Activated CD4-positive, alpha-beta memory T cell treated with anti-CD3 and anti-CD28 coated beads for 36 hours (primary cell): ENCODE measurements around the gene DBNL. TPM values are rescaled to one million over a fixed set of nuclear protein-coding genes. Genes with fewer than 3 reads are reported as not detected.

Experiments
- CTCF ChIA-PET: fragments of 350-600 bp; sonication (Branson Sonifier 250); formaldehyde crosslinking; loops from one replicate; lab custom pipeline; 2021; ENCODE audit warnings: antibody characterized with exemption, inconsistent platforms; lab: Charles Lee
- POLR2A ChIA-PET: fragments of 350-600 bp; sonication (Branson Sonifier 250); formaldehyde crosslinking; loops from one replicate; lab custom pipeline; 2021; ENCODE audit warnings: antibody characterized with exemption; lab: Charles Lee
- DNase-seq: peaks from one replicate; pipeline ENCODE4 v3.0.0-alpha.2; 2020
- H3K27ac Mint-ChIP-seq: one replicate; pipeline ENCODE4 v1.8.0; 2021; ENCODE audit warnings: mixed read lengths
- H3K27me3 Mint-ChIP-seq: one replicate; pipeline ENCODE4 v1.8.0; 2021; ENCODE audit warnings: mixed read lengths
- H3K36me3 Mint-ChIP-seq: one replicate; pipeline ENCODE4 v1.8.0; 2021; ENCODE audit warnings: mixed read lengths
- H3K4me1 Mint-ChIP-seq: one replicate; pipeline ENCODE4 v1.8.0; 2021; ENCODE audit warnings: low read depth, mixed read lengths
- H3K4me3 Mint-ChIP-seq: one replicate; pipeline ENCODE4 v1.8.0; 2021; ENCODE audit warnings: mild to moderate bottlenecking, mixed read lengths
- H3K9me3 Mint-ChIP-seq: one replicate; pipeline ENCODE4 v1.8.0; 2021; ENCODE audit warnings: mixed read lengths
- intact Hi-C: fragments of 100-400 bp; cut with micrococcal nuclease; formaldehyde crosslinking; loops from one replicate; pipeline ENCODE4 v1.15.1; 2023
- total RNA-seq, 2 experiments: library from RNA; stranded (reverse); gene quantifications; one replicate each; pipeline ENCODE4 v1.2.3, GENCODE V29; 2021

DBNL gene
- total RNA-seq, 2 experiments from 2014 or later = 128 to 129 TPM

GRCh38 chr7:44100458-44101302 is 56.2 kb downstream of the DBNL start:
- H3K9me3 Mint-ChIP-seq = no peaks in the 10 kb centered on the region
- H3K27me3 Mint-ChIP-seq = peaks cover 11% of the 10 kb centered on the region
- H3K4me3 Mint-ChIP-seq = no peak overlapping the region
- no peak for DNase-seq
- no peak overlapping the region for H3K27ac Mint-ChIP-seq
- intact Hi-C loops = no loop called here
- POLR2A ChIA-PET = no interaction called here
- peaks cover 20% of the 10 kb centered on the region for H3K4me1 Mint-ChIP-seq
- CTCF ChIA-PET = no interaction called here
- no peaks in the 10 kb centered on the region for H3K36me3 Mint-ChIP-seq

GRCh38 chr7:44101303-44101965 is 56.9 kb downstream of the DBNL start:
- no peaks in the 10 kb centered on the region for H3K9me3 Mint-ChIP-seq
- no peak overlapping the region for H3K27ac Mint-ChIP-seq
- H3K36me3 Mint-ChIP-seq = no peaks in the 10 kb centered on the region
- intact Hi-C loops = no loop called here
- POLR2A ChIA-PET = interaction anchor here (0.6 kb wide), 1 partner anchor 20 kb away, joined by 3 read pairs; no protein-coding TSS in a partner anchor
- H3K4me3 Mint-ChIP-seq = no peak overlapping the region
- H3K4me1 Mint-ChIP-seq = peaks cover 20% of the 10 kb centered on the region
- CTCF ChIA-PET = no interaction called here
- peaks cover 14% of the 10 kb centered on the region for H3K27me3 Mint-ChIP-seq
- DNase-seq = no peak

DNA sequence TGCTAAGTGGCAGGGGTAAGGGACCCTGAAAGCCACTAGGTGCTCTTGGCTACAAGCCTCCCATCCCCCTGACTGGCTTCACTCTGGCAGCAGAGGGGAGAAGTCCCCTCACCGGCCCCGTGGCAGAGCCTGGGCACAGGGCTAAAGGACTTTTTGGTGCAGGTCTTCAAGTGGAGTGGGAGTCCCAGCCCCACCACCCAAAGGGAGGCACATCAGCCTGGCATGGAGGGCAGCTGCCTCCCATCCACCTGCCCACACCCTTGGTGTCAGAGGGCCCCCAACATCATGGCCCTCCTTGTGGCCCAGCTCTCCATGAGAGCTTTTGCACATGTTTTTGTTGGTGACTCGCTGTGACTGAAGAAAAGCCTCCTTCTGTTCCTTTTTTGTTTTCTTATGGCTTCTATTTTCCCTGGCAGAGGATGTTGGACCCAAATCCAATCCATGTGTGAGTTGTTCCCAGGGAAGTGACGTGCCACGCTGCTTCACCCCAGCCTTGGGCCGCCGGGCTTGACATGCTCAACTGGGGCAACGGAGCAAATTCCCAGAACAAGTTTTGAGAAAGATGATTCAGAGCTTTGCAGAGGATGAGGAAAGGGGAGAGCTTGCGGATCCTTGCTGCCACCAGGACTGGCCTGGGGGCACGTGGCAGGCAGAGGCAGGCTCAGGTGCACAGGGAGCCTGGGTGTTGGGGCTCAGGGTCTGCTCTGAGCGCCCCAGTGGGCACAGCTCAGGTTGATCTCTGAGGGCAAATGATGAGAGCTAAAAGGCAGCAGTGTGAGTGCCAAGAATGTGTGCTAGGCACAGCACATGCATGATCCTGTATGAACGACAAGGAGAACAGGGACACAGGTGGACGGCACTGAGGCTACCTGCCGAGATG is 57.7 kb downstream of the DBNL start:
- Mint-ChIP-seq H3K9me3 (no peaks in the 10 kb centered on the region), H3K36me3 (no peaks in the 10 kb centered on the region), H3K27ac (no peak overlapping the region), H3K27me3 (peaks cover 14% of the 10 kb centered on the region), H3K4me1 (peaks cover 13% of the 10 kb centered on the region), H3K4me3 (no peak overlapping the region)
- intact Hi-C loops = no loop called here
- POLR2A ChIA-PET = interaction anchor here (0.6 kb wide), 1 partner anchor 21 kb away, joined by 3 read pairs; no protein-coding TSS in a partner anchor
- CTCF ChIA-PET = no interaction called here
- no peak for DNase-seq

DNA sequence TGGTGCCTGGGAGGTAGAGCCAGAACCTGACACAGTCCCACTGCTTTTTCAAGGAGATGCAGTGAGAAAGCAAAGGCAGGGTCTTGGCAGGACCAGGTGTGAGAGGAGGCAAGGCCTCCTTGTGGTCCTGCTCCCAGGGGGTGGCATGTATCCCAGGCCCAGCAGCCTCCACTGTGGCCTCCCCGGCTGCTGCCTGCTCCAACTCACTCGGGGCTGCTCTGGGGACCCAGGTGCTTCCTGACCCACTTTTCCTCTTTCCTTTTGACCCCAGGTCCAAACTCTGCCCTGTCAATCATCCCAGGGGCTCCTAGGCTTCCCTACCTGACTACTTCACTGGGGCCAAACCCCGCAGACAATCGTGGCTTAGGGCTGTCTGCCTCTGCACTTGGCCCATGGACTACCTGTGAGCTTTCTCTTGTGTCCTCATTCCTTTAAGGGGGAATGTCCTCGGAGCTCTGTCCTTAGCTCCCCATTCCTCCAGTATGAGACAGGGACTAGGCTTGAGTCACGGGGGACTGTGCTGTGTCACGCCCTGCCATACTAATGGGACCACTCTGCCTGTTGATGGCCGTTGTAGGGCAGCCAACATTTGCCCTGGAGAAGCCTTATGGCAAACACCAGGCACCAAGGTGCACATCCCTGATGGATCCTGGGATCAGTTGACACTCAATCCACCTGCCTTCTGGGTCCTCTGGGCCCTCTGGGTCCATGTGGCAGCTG is 58.5 kb downstream of the DBNL start:
- ChIA-PET POLR2A (no interaction called here), CTCF (no interaction called here)
- intact Hi-C loops = no loop called here
- H3K27ac Mint-ChIP-seq = no peak overlapping the region
- H3K4me1 Mint-ChIP-seq = peaks cover 8% of the 10 kb centered on the region
- peaks cover 14% of the 10 kb centered on the region for H3K27me3 Mint-ChIP-seq
- H3K4me3 Mint-ChIP-seq = peak overlapping the region; percentile 18
- no peaks in the 10 kb centered on the region for H3K36me3 Mint-ChIP-seq
- H3K9me3 Mint-ChIP-seq = no peaks in the 10 kb centered on the region
- no peak for DNase-seq

DNA sequence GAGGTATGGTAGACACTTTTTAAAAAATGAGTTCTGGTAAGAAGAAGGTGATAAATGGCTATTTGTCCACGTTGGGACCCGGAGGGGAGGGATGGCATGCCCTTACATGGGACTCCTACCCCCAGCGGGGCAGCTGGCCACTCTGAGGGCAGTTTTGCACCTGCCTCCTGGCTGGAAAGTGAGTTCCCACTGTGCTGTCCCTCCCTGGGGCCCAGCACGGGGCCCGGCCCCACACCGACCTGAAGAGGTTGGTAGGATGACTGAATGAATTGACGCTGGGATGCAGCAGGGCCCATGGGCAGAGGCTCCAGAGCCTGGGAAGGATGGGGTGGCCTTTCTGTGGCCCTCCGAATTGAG is 59.0 kb downstream of the DBNL start:
- POLR2A ChIA-PET = no interaction called here
- Mint-ChIP-seq H3K9me3 (no peaks in the 10 kb centered on the region), H3K4me3 (peak overlapping the region; percentile 18), H3K4me1 (peaks cover 8% of the 10 kb centered on the region), H3K27ac (no peak overlapping the region), H3K27me3 (peaks cover 14% of the 10 kb centered on the region), H3K36me3 (no peaks in the 10 kb centered on the region)
- intact Hi-C loops = no loop called here
- CTCF ChIA-PET = no interaction called here
- DNase-seq = no peak

DNA sequence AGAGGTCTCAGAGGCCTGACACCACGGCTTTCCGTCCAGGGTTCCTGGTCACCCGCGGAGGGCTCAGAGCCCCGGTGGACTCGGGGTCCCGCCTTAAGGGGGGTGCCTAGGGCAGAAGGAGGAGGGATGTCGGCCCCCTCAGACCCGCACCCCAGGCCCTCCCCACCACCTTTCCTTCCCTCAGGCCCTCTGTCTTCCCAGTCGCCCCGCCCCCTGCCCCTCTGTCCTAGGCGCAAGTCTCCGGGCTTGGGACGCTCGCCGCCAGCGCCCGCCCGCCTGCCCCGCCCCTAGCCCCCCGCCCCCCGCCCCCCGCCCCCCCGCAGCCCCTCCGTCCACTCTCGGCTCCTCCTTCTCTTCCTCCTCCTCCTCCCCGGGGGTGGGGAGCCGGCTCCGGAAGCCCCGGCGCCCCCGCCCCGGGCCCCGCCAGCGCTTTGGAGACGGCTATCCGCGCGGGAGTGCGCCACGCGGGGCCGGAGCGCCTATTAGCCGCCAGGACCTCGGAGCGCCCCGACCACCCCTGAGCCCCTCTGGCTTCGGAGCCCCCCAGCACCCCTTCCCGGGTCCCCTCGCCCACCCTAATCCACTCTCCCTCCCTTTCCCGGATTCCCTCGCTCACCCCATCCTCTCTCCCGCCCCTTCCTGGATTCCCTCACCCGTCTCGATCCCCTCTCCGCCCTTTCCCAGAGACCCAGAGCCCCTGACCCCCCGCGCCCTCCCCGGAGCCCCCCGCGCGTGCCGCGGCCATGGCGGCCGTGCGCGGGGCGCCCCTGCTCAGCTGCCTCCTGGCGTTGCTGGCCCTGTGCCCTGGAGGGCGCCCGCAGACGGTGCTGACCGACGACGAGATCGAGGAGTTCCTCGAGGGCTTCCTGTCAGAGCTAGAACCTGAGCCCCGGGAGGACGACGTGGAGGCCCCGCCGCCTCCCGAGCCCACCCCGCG is 59.7 kb downstream of the DBNL start, which contains the start of gene AEBP1:
AEBP1 (plus strand) TSS at position 423 of the 937 bp plus-strand sequence; CDS start at position 744, 321 bp downstream.
- ChIA-PET POLR2A (no interaction called here), CTCF (interaction anchor here (0.8 kb wide), 1 partner anchor 36 kb away, joined by 3 read pairs; no protein-coding TSS in a partner anchor)
- Mint-ChIP-seq H3K27me3 (peaks cover 14% of the 10 kb centered on the region), H3K36me3 (no peaks in the 10 kb centered on the region), H3K4me3 (peak within 1 kb of the TSS; percentile 60), H3K27ac (no peak within 1 kb of the TSS), H3K9me3 (no peaks in the 10 kb centered on the region), H3K4me1 (peaks cover 8% of the 10 kb centered on the region)
- DNase-seq = peak; percentile 47
- intact Hi-C loops = no loop called here

- Mint-ChIP-seq H3K4me3 (peak overlapping the region; percentile 60), H3K9me3 (no peaks in the 10 kb centered on the region), H3K36me3 (no peaks in the 10 kb centered on the region), H3K4me1 (peaks cover 8% of the 10 kb centered on the region), H3K27me3 (peaks cover 14% of the 10 kb centered on the region), H3K27ac (no peak overlapping the region)
- no peak for DNase-seq
- intact Hi-C loops = no loop called here
- POLR2A ChIA-PET = no interaction called here
- CTCF ChIA-PET = interaction anchor here (0.8 kb wide), 1 partner anchor 37 kb away, joined by 3 read pairs; no protein-coding TSS in a partner anchor
These were observed 60.6 kb downstream of the DBNL start for GRCh38 chr7:44104860-44105771.

GRCh38 chr7:44105832-44106231 is 61.3 kb downstream of the DBNL start:
- ChIA-PET CTCF (no interaction called here), POLR2A (no interaction called here)
- Mint-ChIP-seq H3K36me3 (no peaks in the 10 kb centered on the region), H3K27me3 (peaks cover 14% of the 10 kb centered on the region), H3K27ac (no peak overlapping the region), H3K4me1 (peaks cover 8% of the 10 kb centered on the region), H3K4me3 (peak overlapping the region; percentile 34), H3K9me3 (no peaks in the 10 kb centered on the region)
- no peak for DNase-seq
- intact Hi-C loops = no loop called here

DNA sequence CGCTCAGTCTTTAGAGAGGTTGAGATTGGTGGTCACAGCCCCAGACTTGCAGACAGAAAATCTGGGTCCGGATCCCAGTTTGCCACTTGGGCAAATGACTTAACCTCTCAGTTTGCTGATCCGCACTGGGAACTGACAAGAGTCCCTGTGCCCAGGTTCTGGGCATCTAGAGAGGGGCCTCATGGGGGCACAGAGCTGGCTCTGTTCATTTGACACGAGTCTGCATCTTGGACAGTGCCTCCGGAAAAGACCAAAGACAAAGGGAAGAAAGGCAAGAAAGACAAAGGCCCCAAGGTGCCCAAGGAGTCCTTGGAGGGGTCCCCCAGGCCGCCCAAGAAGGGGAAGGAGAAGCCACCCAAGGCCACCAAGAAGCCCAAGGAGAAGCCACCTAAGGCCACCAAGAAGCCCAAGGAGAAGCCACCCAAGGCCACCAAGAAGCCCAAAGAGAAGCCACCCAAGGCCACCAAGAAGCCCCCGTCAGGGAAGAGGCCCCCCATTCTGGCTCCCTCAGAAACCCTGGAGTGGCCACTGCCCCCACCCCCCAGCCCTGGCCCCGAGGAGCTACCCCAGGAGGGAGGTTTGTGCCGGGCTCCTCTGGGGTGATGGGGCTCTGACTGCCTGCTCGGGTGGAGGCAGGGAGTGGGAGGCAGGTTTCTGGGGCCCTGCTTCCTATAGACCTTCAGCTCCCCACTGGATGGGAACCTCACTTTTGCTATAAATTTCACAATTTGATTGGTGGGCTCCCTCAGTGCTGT is 62.0 kb downstream of the DBNL start:
- Mint-ChIP-seq H3K9me3 (no peaks in the 10 kb centered on the region), H3K4me3 (no peak overlapping the region), H3K4me1 (peaks cover 8% of the 10 kb centered on the region), H3K27ac (no peak overlapping the region), H3K27me3 (peaks cover 14% of the 10 kb centered on the region), H3K36me3 (no peaks in the 10 kb centered on the region)
- intact Hi-C loops = no loop called here
- POLR2A ChIA-PET = no interaction called here
- CTCF ChIA-PET = no interaction called here
- no peak for DNase-seq
